H1 (cell line): Measurements from ENCODE around the gene ZNF646. TPM values are rescaled to one million over a fixed set of nuclear protein-coding genes. Genes with fewer than 3 reads are reported as not detected.
A peak's percentile ranks its signal among the peaks of the same experiment; 100 is the strongest.

Experiments used
- CTCF ChIA-PET: fragments of 300-600 bp; sonication (Branson Sonifier 250); formaldehyde crosslinking; loops from one replicate; lab custom pipeline; 2021; ENCODE audit not compliant: partially characterized antibody; lab: Charles Lee
- POLR2A ChIA-PET: fragments of 300-600 bp; sonication (Branson Sonifier 250); formaldehyde crosslinking; loops from one replicate; lab custom pipeline; 2021; ENCODE audit warnings: inconsistent platforms; ENCODE audit not compliant: partially characterized antibody; lab: Charles Lee
- DNase-seq, 2 experiments: peaks; one replicate each; pipeline versions ENCODE4 v3.0.0 to v3.0.0-alpha.2; 2010 to 2022; ENCODE audit warnings: low spot score in 2 of 2, low read depth in 1 of 2, mixed read lengths in 1 of 2
- FAIRE-seq: peaks from 2 replicates; lab custom pipeline; 2011; peaks lifted over from hg19 to GRCh38; lab: Jason Lieb, UNC
- H2AFZ ChIP-seq: 2 replicates; pipeline ENCODE4 v1.8.1; 2012; ENCODE audit warnings: low read length, inconsistent platforms
- H2AK5ac ChIP-seq: 2 replicates; pipeline ENCODE4 v1.6.1; 2013; ENCODE audit warnings: low read depth, low read length
- H2BK120ac ChIP-seq: replicated peaks from 2 replicates; pipeline ENCODE3; 2013; ENCODE audit warnings: low read depth, low read length, inconsistent platforms
- H2BK12ac ChIP-seq: 2 replicates; pipeline ENCODE4 v1.6.1; 2013; ENCODE audit warnings: low read depth, low read length
- H2BK15ac ChIP-seq: 2 replicates; pipeline ENCODE4 v1.6.1; 2013; ENCODE audit warnings: low read length
- H2BK20ac ChIP-seq: 2 replicates; pipeline ENCODE4 v1.6.1; 2013; ENCODE audit warnings: low read length
- H2BK5ac ChIP-seq: 2 replicates; pipeline ENCODE4 v1.6.1; 2013; ENCODE audit warnings: low read depth, low read length
- H3K14ac ChIP-seq: 2 replicates; pipeline ENCODE4 v1.6.1; 2013; ENCODE audit warnings: inconsistent platforms; ENCODE audit not compliant: insufficient read length
- H3K18ac ChIP-seq: 2 replicates; pipeline ENCODE4 v1.6.1; 2013; ENCODE audit warnings: low read length; ENCODE audit errors: extremely low read depth
- H3K23ac ChIP-seq: 2 replicates; pipeline ENCODE4 v1.6.1; 2013; ENCODE audit warnings: inconsistent platforms; ENCODE audit not compliant: insufficient read length
- H3K23me2 ChIP-seq: 2 replicates; pipeline ENCODE4 v1.6.1; 2013; ENCODE audit warnings: low read depth, low read length
- H3K27ac ChIP-seq: 2 replicates; pipeline ENCODE4 v1.6.1; 2011; ENCODE audit warnings: low read depth, low read length, inconsistent platforms
- H3K27me3 ChIP-seq, 4 experiments: replicated peaks in 1 of 4; 1 replicate in 1 of 4; 2 replicates in 3 of 4; pipeline versions ENCODE4 v1.6.1 to v1.8.1; 2011 to 2013; ENCODE audit warnings: low read length in 3 of 4, mild to moderate bottlenecking in 3 of 4, inconsistent platforms in 2 of 4, mixed read lengths in 2 of 4, moderate library complexity in 1 of 4; ENCODE audit not compliant: control insufficient read depth in 3 of 4, insufficient read depth in 3 of 4; ENCODE audit errors: extremely low read depth in 1 of 4
- H3K36me3 ChIP-seq, 4 experiments: 2 replicates each; pipeline versions ENCODE4 v1.6.1 to v1.8.1; 2011 to 2013; ENCODE audit warnings: mild to moderate bottlenecking in 4 of 4, low read length in 3 of 4, moderate library complexity in 2 of 4, control low read depth in 1 of 4, inconsistent platforms in 1 of 4; ENCODE audit not compliant: insufficient read depth in 4 of 4, control insufficient read depth in 2 of 4
- H3K4ac ChIP-seq: replicated peaks from 2 replicates; pipeline ENCODE3; 2013; ENCODE audit warnings: low read length, low read depth, mixed read lengths, inconsistent platforms; ENCODE audit not compliant: insufficient read length
- H3K4me1 ChIP-seq, 4 experiments: replicated peaks in 1 of 4; 1 replicate in 1 of 4; 2 replicates in 3 of 4; pipeline versions ENCODE4 v1.6.1 to v1.8.1; 2011 to 2013; ENCODE audit warnings: low read length in 3 of 4, inconsistent platforms in 2 of 4, mixed read lengths in 1 of 4; ENCODE audit not compliant: insufficient read depth in 4 of 4, control insufficient read depth in 3 of 4
- H3K4me2 ChIP-seq, 2 experiments: 2 replicates each; pipeline versions ENCODE4 v1.6.1 to v1.8.1; 2011 to 2013; ENCODE audit warnings: low read depth in 2 of 2, low read length in 2 of 2, control low read depth in 1 of 2, inconsistent platforms in 1 of 2, mild to moderate bottlenecking in 1 of 2; ENCODE audit not compliant: insufficient read depth in 1 of 2
- H3K4me3 ChIP-seq, 4 experiments: fragments of 200-600, 300-600 bp in 1 of 4; sonication (generic), shearing (Covaris generic), sonication (Bioruptor Twin) in 1 of 4; 2 replicates each; pipeline versions ENCODE4 v1.5.1 to v1.8.1; 2011 to 2016; ENCODE audit warnings: low read length in 4 of 4, low read depth in 3 of 4, control low read depth in 2 of 4, inconsistent platforms in 2 of 4, mild to moderate bottlenecking in 2 of 4, mixed read lengths in 1 of 4, moderate library complexity in 1 of 4; ENCODE audit not compliant: insufficient read depth in 2 of 4; ENCODE audit errors: extremely low read depth in 1 of 4
- H3K56ac ChIP-seq: replicated peaks from 2 replicates; pipeline ENCODE3; 2013; ENCODE audit warnings: low read depth, mild to moderate bottlenecking, mixed read lengths, low read length, inconsistent platforms; ENCODE audit not compliant: insufficient read length
- H3K79me1 ChIP-seq: 2 replicates; pipeline ENCODE4 v1.6.1; 2013; ENCODE audit warnings: low read depth, low read length, control low read depth
- H3K79me2 ChIP-seq, 2 experiments: 2 replicates each; pipeline versions ENCODE4 v1.6.1 to v1.8.1; 2012 to 2013; ENCODE audit warnings: low read length in 2 of 2, mild to moderate bottlenecking in 2 of 2, inconsistent platforms in 1 of 2; ENCODE audit not compliant: insufficient read depth in 2 of 2, control insufficient read depth in 1 of 2
- H3K9ac ChIP-seq, 4 experiments: replicated peaks in 1 of 4; 1 replicate in 1 of 4; 2 replicates in 3 of 4; pipeline versions ENCODE4 v1.6.1 to v1.8.1; 2011 to 2013; ENCODE audit warnings: low read depth in 3 of 4, low read length in 3 of 4, control low read depth in 2 of 4, mild to moderate bottlenecking in 2 of 4, moderate library complexity in 2 of 4, inconsistent platforms in 1 of 4; ENCODE audit errors: extremely low read depth in 1 of 4
- H3K9me3 ChIP-seq, 2 experiments: 2 replicates each; pipeline versions ENCODE4 v1.6.1 to v1.8.1; 2012 to 2013; ENCODE audit warnings: mild to moderate bottlenecking in 2 of 2, moderate library complexity in 2 of 2, control low read depth in 1 of 2, inconsistent platforms in 1 of 2, low read depth in 1 of 2, low read length in 1 of 2, mixed read lengths in 1 of 2; ENCODE audit not compliant: insufficient read depth in 2 of 2
- H4K20me1 ChIP-seq, 2 experiments: replicated peaks in 1 of 2; 2 replicates each; pipeline versions ENCODE3 to v1.8.1; 2011 to 2013; ENCODE audit warnings: inconsistent platforms in 2 of 2, low read length in 2 of 2, mild to moderate bottlenecking in 1 of 2; ENCODE audit not compliant: insufficient read depth in 2 of 2, control insufficient read depth in 1 of 2
- H4K5ac ChIP-seq: 2 replicates; pipeline ENCODE4 v1.6.1; 2013; ENCODE audit warnings: low read length, low read depth, mixed read lengths, inconsistent platforms; ENCODE audit not compliant: insufficient read length
- H4K8ac ChIP-seq: 2 replicates; pipeline ENCODE4 v1.8.0; 2013; ENCODE audit warnings: mild to moderate bottlenecking, moderate library complexity, low read length, inconsistent platforms; ENCODE audit not compliant: insufficient read depth; ENCODE audit errors: extremely low read depth
- H4K91ac ChIP-seq: replicated peaks from 2 replicates; pipeline ENCODE3; 2013; ENCODE audit warnings: low read length, mixed read lengths, inconsistent platforms; ENCODE audit not compliant: insufficient read length
- E2F6 ChIP-seq: IDR thresholded peaks from 2 replicates; pipeline ENCODE4 v1.6.1; 2012; ENCODE audit warnings: inconsistent platforms
- GABPA ChIP-seq: IDR thresholded peaks from 2 replicates; pipeline ENCODE4 v1.6.1; 2011; ENCODE audit warnings: mild to moderate bottlenecking, low read length, moderate library complexity, borderline replicate concordance; ENCODE audit not compliant: insufficient read depth
- GTF2F1 ChIP-seq: IDR thresholded peaks from 2 replicates; pipeline ENCODE4 v1.6.1; 2012; ENCODE audit warnings: low read depth, low read length, improper control_type of control experiment, borderline replicate concordance
- HDAC6 ChIP-seq: IDR thresholded peaks from one replicate; pipeline ENCODE4 v1.7.1; 2012; ENCODE audit warnings: low read depth, mild to moderate bottlenecking, inconsistent platforms, low read length, moderate library complexity
- MAFK ChIP-seq: IDR thresholded peaks from 2 replicates; pipeline ENCODE4 v1.6.1; 2012; ENCODE audit warnings: low read depth, mild to moderate bottlenecking, improper control_type of control experiment, low read length
- NRF1 ChIP-seq: IDR thresholded peaks from 2 replicates; pipeline ENCODE4 v1.6.1; 2011; ENCODE audit warnings: mild to moderate bottlenecking, low read depth, low read length, improper control_type of control experiment
- SP4 ChIP-seq: IDR thresholded peaks from 2 replicates; pipeline ENCODE4 v1.6.1; 2012; ENCODE audit warnings: low read length, inconsistent platforms
- WGBS, 2 experiments: shearing (Covaris generic) in 1 of 2; methylation state at CpG; one replicate each; pipeline versions ENCODE4 v1.1.6 to v1.1.7; 2013 to 2015; ENCODE audit warnings: low lambda C conversion rate in 2 of 2, mixed read lengths in 2 of 2, inconsistent platforms in 1 of 2, low coverage in 1 of 2, missing lambda C conversion rate in 1 of 2; ENCODE audit not compliant: insufficient replicate concordance in 2 of 2, insufficient coverage in 1 of 2, insufficient read length in 1 of 2; ENCODE audit errors: extremely low coverage in 1 of 2, missing lambda C conversion rate in 1 of 2; 5-methylcytosine and 5-hydroxymethylcytosine counted together
- long read RNA-seq, 2 experiments: library from RNA in 1 of 2; library from capped mRNA in 1 of 2; stranded (forward); transcript quantifications; one replicate each; pipeline ENCODE4 v2.0.0, GENCODE V29; 2021; ENCODE audit warnings: inconsistent platforms in 1 of 2
- polyA minus RNA-seq, 3 experiments: library from RNA; depleted of rRNA, polyadenylated mRNA; stranded (reverse); fragments of >200 nt; gene quantifications; 1 replicate in 2 of 3; 2 replicates in 1 of 3; pipeline ENCODE4 v1.2.3, GENCODE V29; 2011
- polyA plus RNA-seq, 7 experiments: library from polyadenylated mRNA; depleted of rRNA in 3 of 7; stranded (reverse) in 5 of 7; unstranded in 2 of 7; fragments of >200 nt in 5 of 7; fragments of 200-250 nt in 2 of 7; gene quantifications; 1 replicate in 5 of 7; 2 replicates in 1 of 7; 4 replicates in 1 of 7; pipeline versions ENCODE4 v1.2.1 to v1.2.3, GENCODE V29; 2011 to 2013; ENCODE audit warnings: missing spikeins in 2 of 7, mixed read lengths in 2 of 7
- total RNA-seq: library from RNA; stranded (reverse); fragmentation: NEBNext Ultra II Directional; extraction: Animal tissue kit (Norgen Biotek cat#: 25700); gene quantifications from 2 replicates; pipeline ENCODE4 v1.2.1, GENCODE V29; 2021

Gene ZNF646
- total RNA-seq (25.0 TPM in 2 replicates), polyA plus RNA-seq (2011; rRNA removed) (6.5 and 9.9 TPM in 2 replicates), polyA minus RNA-seq (2011; rRNA and poly(A)+ RNA removed) (14.7 and 19.5 TPM in 2 replicates)
- polyA plus RNA-seq (2011; cell fraction: cytosol; rRNA removed) = 6.3 TPM
- polyA plus RNA-seq (2011; cell fraction: nucleus; rRNA removed) = 26.8 TPM
- 8.0 to 14.6 TPM (median 12.7 TPM) in 4 replicates for polyA plus RNA-seq (2012, experiment 1 of 2)
- 11.5 TPM for polyA plus RNA-seq (2012, experiment 2 of 2)
- polyA plus RNA-seq (2013, experiment 1 of 2) = 10.1 TPM
- polyA plus RNA-seq (2013, experiment 2 of 2) = 9.2 TPM
- polyA minus RNA-seq (2011; cell fraction: cytosol; rRNA and poly(A)+ RNA removed) = 11.2 TPM
- polyA minus RNA-seq (2011; cell fraction: nucleus; rRNA and poly(A)+ RNA removed) = 42.5 TPM
- long read RNA-seq, experiment 1, full-length matches to known transcripts = 5 of 7 reads
- long read RNA-seq, experiment 1, partial matches to known transcripts = 1 of 7 reads
- long read RNA-seq, experiment 1, other reads (novel, unspliced or antisense) = 1 of 7 reads
- long read RNA-seq, experiment 2 = 0 reads

GRCh38 chr16:31073970-31074813 lies at the start of gene ZNF646, which contains the start of gene ZNF668:
TSS of gene ZNF646 (plus strand) at chr16:31074422. CDS start at chr16:31076325, 1,903 bp downstream.
TSS of gene ZNF668 (minus strand) at chr16:31074240. CDS start at chr16:31064459, 9,781 bp downstream.
- Histone ChIP-seq H3K27ac (peak within 1 kb of the TSS; percentile 82), H3K9me3 (no peaks in the 10 kb centered on the region), H3K79me2 (peaks cover 13 to 61% of the 10 kb centered on the region in 2 experiments), H2BK5ac (peak within 1 kb of the TSS; percentile 90), H3K36me3 (peaks cover 5 to 30% (median 23%) of the 10 kb centered on the region in 4 experiments; a peak in 7 of 8 replicates), H3K4me3 (peak within 1 kb of the TSS; percentile 89 to 98 (median 90)), H3K79me1 (peaks cover 4% of the 10 kb centered on the region; the same call in 1 of the 2 replicates), H3K27me3 (no peaks in the 10 kb centered on the region), H3K14ac (peak within 1 kb of the TSS; percentile 63), H2BK12ac (no peak within 1 kb of the TSS), H2AFZ (peak within 1 kb of the TSS; percentile 72; the same call in 1 of the 2 replicates), H2BK120ac (no peak within 1 kb of the TSS), H2BK15ac (no peak within 1 kb of the TSS), H3K9ac (peak within 1 kb of the TSS; percentile 86 to 94 (median 90)), H4K8ac (peak within 1 kb of the TSS; percentile 99), H3K18ac (peak within 1 kb of the TSS; percentile 99), H3K23ac (no peak within 1 kb of the TSS), H2BK20ac (no peak within 1 kb of the TSS), H3K4me1 (peaks cover 0 to 1% (median 0%) of the 10 kb centered on the region in 4 experiments; a peak in 2 of 7 replicates), H3K23me2 (peaks cover 7% of the 10 kb centered on the region; the same call in 1 of the 2 replicates), H3K56ac (peak within 1 kb of the TSS; percentile 91), H2AK5ac (peak within 1 kb of the TSS; percentile 47), H4K91ac (peak within 1 kb of the TSS; percentile 96), H4K20me1 (peaks cover 2 to 24% of the 10 kb centered on the region in 2 experiments), H3K4ac (peak within 1 kb of the TSS; percentile 97), H3K4me2 (peak within 1 kb of the TSS; percentile 88 to 96), H4K5ac (peak within 1 kb of the TSS; percentile 97)
- FAIRE-seq = peak; percentile 70
- CTCF ChIA-PET = interaction anchor here (0.6 to 2.6 kb wide), 9 partner anchors 20 to 89 kb away, joined by 3 to 17 read pairs (median 5); partner anchors contain the start of genes HSD3B7, PRSS8 and VKORC1
- peak; percentile 89 to 97 for DNase-seq
- POLR2A ChIA-PET = interaction anchor here (0.6 to 4.9 kb wide), 34 partner anchors 10 to 639 kb away, joined by 3 to 34 read pairs (median 4); partner anchors contain the start of genes FUS, HSD3B7, KAT8 and PHKG2
- 1% methylated on average over 48 of the region's 48 CpGs; no CpG with 5 or more reads in 1 of the 2 experiments for WGBS, 2 experiments
- peak; percentile 44 for TF ChIP-seq NRF1
- no peak for TF ChIP-seq HDAC6
- TF ChIP-seq E2F6 = no peak
- no peak for TF ChIP-seq MAFK
- TF ChIP-seq GABPA = peak; percentile 100
- TF ChIP-seq SP4 = no peak
- TF ChIP-seq GTF2F1 = peak; percentile 87
